Left ventricle myocardium inferior (tissue), 1 donor: ENCODE results near the gene FAM163B. TPM values are rescaled to one million over a fixed set of nuclear protein-coding genes. Genes with fewer than 3 reads are reported as not detected.

Source experiments
- DNase-seq: peaks from one replicate; pipeline ENCODE4 v3.0.0-alpha.2; 2020
- H3K27ac ChIP-seq: fragments of 200-600 bp; replicated peaks from 2 replicates; pipeline ENCODE4 v1.8.0; 2021
- H3K27me3 ChIP-seq: fragments of 200-600 bp; 2 replicates; pipeline ENCODE4 v1.8.0; 2021; ENCODE audit warnings: low read depth
- H3K36me3 ChIP-seq: fragments of 200-600 bp; 2 replicates; pipeline ENCODE4 v1.8.0; 2021
- H3K4me1 ChIP-seq: fragments of 200-600 bp; 2 replicates; pipeline ENCODE4 v1.8.0; 2021
- H3K4me3 ChIP-seq: fragments of 200-600 bp; 2 replicates; pipeline ENCODE4 v1.8.0; 2021; ENCODE audit warnings: mild to moderate bottlenecking, moderate library complexity
- H3K9me3 ChIP-seq: fragments of 200-600 bp; replicated peaks from 2 replicates; pipeline ENCODE4 v1.8.0; 2021
- intact Hi-C: fragments of 100-400 bp; cut with micrococcal nuclease; formaldehyde crosslinking; loops from one replicate; pipeline ENCODE4 v1.11.0; 2022
- total RNA-seq: library from RNA; stranded (reverse); fragmentation: NEBNext Ultra II Directional; extraction: Animal tissue kit (Norgen Biotek cat#: 25700); gene quantifications from one replicate; pipeline ENCODE4 v1.2.1, GENCODE V29; 2021
- TF ChIP-seq, protein P1 (sequence below): fragments of 200-600 bp; IDR thresholded peaks from 2 replicates; pipeline ENCODE4 v1.8.0; 2021; ENCODE audit warnings: antibody characterized with exemption, mild to moderate bottlenecking, borderline replicate concordance
- donor health status: DM: no; HTN: yes; CAD: no; lungs with severe emphysema.

Gene FAM163B
- total RNA-seq, 1 donor from 2014 or later, result not detected

DNA sequence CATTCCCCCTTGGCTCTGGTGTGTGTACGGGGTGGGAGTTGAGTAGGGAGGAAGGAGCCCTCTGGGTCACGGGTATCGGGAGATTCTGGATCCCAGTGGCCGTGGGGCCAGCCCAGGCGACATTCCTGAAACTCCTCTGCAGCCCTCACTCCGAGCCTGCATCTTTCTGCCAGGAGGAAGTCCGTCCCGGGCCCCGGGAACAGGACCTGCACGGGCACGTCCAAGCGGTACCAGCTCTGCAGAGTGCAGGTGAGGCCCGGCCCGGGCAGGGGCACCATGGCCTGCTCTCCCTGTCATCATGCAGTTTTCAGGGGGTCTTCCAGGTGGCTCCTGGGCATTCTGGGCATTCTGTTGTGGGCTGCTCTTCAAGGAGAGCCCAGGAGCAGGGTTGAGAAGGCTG lies 71.0 kb downstream of the FAM163B start:
- Histone ChIP-seq H3K4me3 (no peak overlapping the region), H3K27ac (no peak overlapping the region), H3K36me3 (no peaks in the 10 kb centered on the region), H3K9me3 (no peaks in the 10 kb centered on the region), H3K4me1 (peaks cover 74% of the 10 kb centered on the region), H3K27me3 (peaks cover 6% of the 10 kb centered on the region)
- DNase-seq, result no peak
- intact Hi-C loops, result loop anchor here (10.0 kb wide), 1 partner anchor 187 kb away; no protein-coding TSS in a partner anchor
- TF ChIP-seq, protein P1, sequence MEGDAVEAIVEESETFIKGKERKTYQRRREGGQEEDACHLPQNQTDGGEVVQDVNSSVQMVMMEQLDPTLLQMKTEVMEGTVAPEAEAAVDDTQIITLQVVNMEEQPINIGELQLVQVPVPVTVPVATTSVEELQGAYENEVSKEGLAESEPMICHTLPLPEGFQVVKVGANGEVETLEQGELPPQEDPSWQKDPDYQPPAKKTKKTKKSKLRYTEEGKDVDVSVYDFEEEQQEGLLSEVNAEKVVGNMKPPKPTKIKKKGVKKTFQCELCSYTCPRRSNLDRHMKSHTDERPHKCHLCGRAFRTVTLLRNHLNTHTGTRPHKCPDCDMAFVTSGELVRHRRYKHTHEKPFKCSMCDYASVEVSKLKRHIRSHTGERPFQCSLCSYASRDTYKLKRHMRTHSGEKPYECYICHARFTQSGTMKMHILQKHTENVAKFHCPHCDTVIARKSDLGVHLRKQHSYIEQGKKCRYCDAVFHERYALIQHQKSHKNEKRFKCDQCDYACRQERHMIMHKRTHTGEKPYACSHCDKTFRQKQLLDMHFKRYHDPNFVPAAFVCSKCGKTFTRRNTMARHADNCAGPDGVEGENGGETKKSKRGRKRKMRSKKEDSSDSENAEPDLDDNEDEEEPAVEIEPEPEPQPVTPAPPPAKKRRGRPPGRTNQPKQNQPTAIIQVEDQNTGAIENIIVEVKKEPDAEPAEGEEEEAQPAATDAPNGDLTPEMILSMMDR, result no peak

DNA sequence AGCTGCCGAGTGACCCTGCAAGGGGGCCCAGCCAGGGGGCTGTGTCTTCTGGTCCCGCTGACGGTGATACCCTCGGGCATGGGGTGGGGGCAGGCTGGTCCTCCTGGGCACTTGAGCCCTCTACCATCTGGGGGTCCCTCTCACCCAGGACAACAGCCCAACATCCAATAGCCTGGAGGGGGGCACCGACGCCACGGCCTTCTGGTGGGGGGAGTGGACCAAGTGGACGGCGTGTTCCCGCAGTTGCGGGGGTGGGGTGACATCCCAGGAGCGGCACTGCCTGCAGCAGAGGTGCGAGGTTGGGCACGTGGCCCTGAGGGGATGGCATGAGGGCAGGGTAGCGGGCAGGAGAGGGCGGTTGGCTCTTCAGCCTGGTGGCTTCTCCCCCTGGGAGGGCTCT lies 71.9 kb downstream of the FAM163B start:
- Histone ChIP-seq H3K4me3 (no peak overlapping the region), H3K27ac (no peak overlapping the region), H3K9me3 (no peaks in the 10 kb centered on the region), H3K36me3 (no peaks in the 10 kb centered on the region), H3K4me1 (peaks cover 77% of the 10 kb centered on the region), H3K27me3 (peaks cover 12% of the 10 kb centered on the region)
- intact Hi-C loops, result loop anchor here (10.0 kb wide), 1 partner anchor 188 kb away; no protein-coding TSS in a partner anchor
- TF ChIP-seq, protein P1, result no peak
- DNase-seq, result no peak

DNA sequence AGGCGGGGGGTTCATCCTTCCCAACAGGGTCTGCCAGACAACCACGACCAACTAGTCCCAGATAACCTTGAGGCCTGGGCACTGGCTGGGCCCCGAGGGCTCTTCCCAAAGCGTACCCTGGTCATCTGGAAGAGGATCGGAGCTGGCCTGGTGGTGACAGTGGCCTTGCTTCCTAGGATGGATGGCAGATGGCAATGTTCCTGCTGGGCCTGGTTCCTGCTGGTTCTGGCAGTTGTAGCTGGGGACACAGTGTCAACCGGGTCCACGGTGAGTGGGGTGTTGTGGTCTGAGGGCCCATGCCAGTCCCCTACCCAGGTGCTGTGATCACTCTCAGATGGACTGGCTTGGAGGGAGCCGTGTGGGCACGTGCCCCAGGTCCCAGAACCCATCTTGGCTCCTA lies 72.7 kb downstream of the FAM163B start:
- Histone ChIP-seq H3K27me3 (peaks cover 17% of the 10 kb centered on the region), H3K4me3 (peak overlapping the region; percentile 69), H3K36me3 (no peaks in the 10 kb centered on the region), H3K9me3 (no peaks in the 10 kb centered on the region), H3K4me1 (peaks cover 73% of the 10 kb centered on the region), H3K27ac (no peak overlapping the region)
- no peak for DNase-seq
- intact Hi-C loops, result loop anchor here (10.0 kb wide), 1 partner anchor 188 kb away; no protein-coding TSS in a partner anchor
- TF ChIP-seq, protein P1, result no peak

DNA sequence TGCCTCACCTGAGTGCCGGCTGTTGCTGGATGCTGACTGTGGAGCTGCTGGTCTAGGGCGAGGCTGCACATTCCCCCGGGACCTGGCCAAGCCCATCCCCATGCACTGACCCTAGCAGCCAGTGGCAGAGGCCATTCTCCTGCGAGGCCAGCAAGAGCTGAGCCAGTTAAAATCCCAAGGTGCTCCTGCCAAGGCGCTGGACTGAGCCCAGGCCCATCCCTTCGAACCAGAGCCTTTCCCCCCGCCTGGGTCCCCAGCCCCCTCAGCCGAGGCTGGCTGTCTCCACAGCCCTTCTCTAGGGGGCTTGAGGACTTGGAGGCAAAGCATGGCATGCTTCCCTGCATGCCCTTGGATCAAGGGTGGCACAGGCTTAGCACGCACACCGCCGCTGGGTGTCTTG lies 73.1 kb downstream of the FAM163B start:
- Histone ChIP-seq H3K9me3 (no peaks in the 10 kb centered on the region), H3K27me3 (peaks cover 17% of the 10 kb centered on the region), H3K4me3 (peak overlapping the region; percentile 69), H3K36me3 (no peaks in the 10 kb centered on the region), H3K27ac (no peak overlapping the region), H3K4me1 (peaks cover 73% of the 10 kb centered on the region)
- TF ChIP-seq, protein P1, result no peak
- no peak for DNase-seq
- intact Hi-C loops, result loop anchor here (10.0 kb wide), 1 partner anchor 189 kb away; no protein-coding TSS in a partner anchor

DNA sequence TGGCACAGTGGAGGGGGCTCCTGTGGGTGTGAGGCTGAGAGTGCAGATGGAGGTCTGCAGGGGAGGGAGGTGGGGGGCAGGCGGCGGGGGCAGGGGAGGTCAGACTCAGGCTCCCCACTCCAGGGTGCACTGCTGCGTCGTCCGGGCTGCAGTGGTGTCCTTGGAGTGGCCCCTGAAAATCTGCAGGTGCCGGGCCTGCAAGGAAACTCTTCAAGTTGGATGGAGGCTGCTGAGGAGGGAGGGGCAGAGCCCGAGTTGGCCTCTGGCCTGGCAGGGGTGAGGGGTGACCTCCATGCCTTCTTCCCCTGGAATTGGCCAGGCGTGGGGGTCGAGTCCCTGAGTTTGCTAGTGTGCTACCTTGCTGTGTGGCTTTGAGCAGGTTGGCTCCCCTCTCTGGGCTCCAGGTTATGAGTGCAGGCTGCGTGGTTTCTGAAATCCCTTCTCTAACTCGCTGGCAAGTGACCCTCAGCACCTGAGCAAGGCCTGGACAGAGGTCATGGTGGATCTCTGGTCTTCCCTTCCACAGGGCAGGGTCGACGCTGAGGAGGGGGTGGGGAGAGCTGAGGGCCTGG lies 73.8 kb downstream of the FAM163B start:
- intact Hi-C loops, result loop anchor here (10.0 kb wide), 1 partner anchor 189 kb away; no protein-coding TSS in a partner anchor
- Histone ChIP-seq H3K27me3 (peaks cover 17% of the 10 kb centered on the region), H3K4me1 (peaks cover 67% of the 10 kb centered on the region)

More for the DNA sequence above, 73.8 kb downstream of the FAM163B start:
- DNase-seq, result no peak
- TF ChIP-seq, protein P1, result no peak
- Histone ChIP-seq H3K36me3 (no peaks in the 10 kb centered on the region), H3K27ac (peak overlapping the region; percentile 61), H3K4me3 (peak overlapping the region; percentile 69), H3K9me3 (no peaks in the 10 kb centered on the region)
